Measurements from ENCODE around the gene CUL7. TPM values are rescaled to one million over a fixed set of nuclear protein-coding genes. Genes with fewer than 3 reads are reported as not detected.
"Not testable (repeated sequence)": the region's sequence is repeated elsewhere in the genome, so short reads cannot be mapped to it uniquely, and the experiment has no call there.

CUL7 gene
- total RNA-seq, 2 donors from 2014 or later = 8.3 to 9.8 TPM

DNA sequence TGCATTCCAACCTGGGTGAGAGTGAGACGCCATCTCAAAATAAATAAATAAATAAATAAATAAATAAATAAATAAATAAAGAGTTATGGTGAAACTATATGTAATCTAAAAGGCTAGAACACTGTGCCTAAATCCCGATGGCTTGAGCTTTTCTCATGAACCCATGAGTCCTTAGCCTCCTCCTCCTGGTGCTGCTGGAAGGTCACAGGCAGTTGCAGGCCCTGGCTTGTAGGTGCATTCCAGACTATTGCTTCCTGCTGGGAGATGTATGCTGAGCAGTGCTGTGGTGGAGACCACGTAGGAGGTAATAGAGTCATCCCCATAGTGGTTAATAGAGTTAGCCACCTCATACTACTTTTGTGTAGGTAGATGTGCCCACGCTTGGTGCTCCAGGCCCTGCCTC, 35.0 kb upstream of the CUL7 start:
- ATAC-seq = no peak
- Mint-ChIP-seq H3K9me3 (no peaks in the 10 kb centered on the region), H3K36me3 (no peaks in the 10 kb centered on the region), H3K4me1 (ENCODE audit: low read depth in 2 of 2) (peaks cover 0 to 7% of the 10 kb centered on the region in 2 donors), H3K27me3 (peaks cover 2 to 3% of the 10 kb centered on the region in 2 donors), H3K27ac (no peak overlapping the region), H3K4me3 (no peak overlapping the region)
- no peak for DNase-seq (ENCODE audit: low spot score)

- Mint-ChIP-seq H3K9me3 (no peaks in the 10 kb centered on the region), H3K27ac (no peak overlapping the region), H3K27me3 (peaks cover 3 to 6% of the 10 kb centered on the region in 2 donors), H3K4me3 (no peak overlapping the region), H3K4me1 (ENCODE audit: low read depth in 2 of 2) (peaks cover 0 to 4% of the 10 kb centered on the region in 2 donors), H3K36me3 (no peaks in the 10 kb centered on the region)
- DNase-seq (ENCODE audit: low spot score) (no peak), ATAC-seq (peak; percentile 60 to 65)
Measured at GRCh38 chr6:43086022-43086658, 32.5 kb upstream of the CUL7 start.

- Mint-ChIP-seq H3K27ac (no peak overlapping the region), H3K9me3 (no peaks in the 10 kb centered on the region), H3K4me3 (no peak overlapping the region), H3K36me3 (no peaks in the 10 kb centered on the region), H3K27me3 (peaks cover 3 to 13% of the 10 kb centered on the region in 2 donors), H3K4me1 (ENCODE audit: low read depth in 2 of 2) (peaks cover 3 to 7% of the 10 kb centered on the region in 2 donors)
- ATAC-seq (no peak), DNase-seq (ENCODE audit: low spot score) (no peak)
Measured at GRCh38 chr6:43082806-43083655, 29.4 kb upstream of the CUL7 start.

- H3K4me3 Mint-ChIP-seq; DNase-seq (ENCODE audit: low spot score); H3K9me3 Mint-ChIP-seq; ATAC-seq; H3K27ac Mint-ChIP-seq; H3K36me3 Mint-ChIP-seq: not testable (repeated sequence)
- peaks cover 7 to 11% of the 10 kb centered on the region in 2 donors for H3K4me1 Mint-ChIP-seq (ENCODE audit: low read depth in 2 of 2)
- peaks cover 3 to 19% of the 10 kb centered on the region in 2 donors for H3K27me3 Mint-ChIP-seq
Measured at GRCh38 chr6:43081922-43082321, 28.3 kb upstream of the CUL7 start.

DNA sequence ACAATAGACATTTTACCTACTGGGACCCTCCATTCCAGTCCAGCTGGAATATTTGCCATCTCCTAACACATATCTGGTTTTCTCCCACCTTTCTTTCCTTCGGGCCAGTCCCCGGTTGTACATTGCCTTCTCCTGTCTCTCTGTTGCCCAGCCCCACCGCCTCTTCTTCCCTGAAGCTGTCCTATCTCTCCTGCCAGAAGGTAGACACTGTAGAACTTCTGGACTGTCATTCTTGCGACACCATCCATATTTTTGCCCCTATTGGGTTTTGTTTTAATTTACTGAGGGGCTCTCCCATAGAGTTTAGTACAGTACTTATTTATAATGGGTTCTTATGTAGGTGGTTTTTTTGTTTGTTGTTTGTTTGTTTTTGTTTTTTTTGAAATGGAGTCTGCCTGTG, 27.4 kb upstream of the CUL7 start:
- Mint-ChIP-seq H3K36me3 (no peaks in the 10 kb centered on the region), H3K9me3 (no peaks in the 10 kb centered on the region), H3K4me3 (no peak overlapping the region), H3K4me1 (ENCODE audit: low read depth in 2 of 2) (peaks cover 7 to 9% of the 10 kb centered on the region in 2 donors), H3K27me3 (peaks cover 2 to 19% of the 10 kb centered on the region in 2 donors), H3K27ac (no peak overlapping the region)
- no peak for ATAC-seq
- no peak for DNase-seq (ENCODE audit: low spot score)

- H3K9me3 Mint-ChIP-seq = no peaks in the 10 kb centered on the region
- no peak overlapping the region for H3K4me3 Mint-ChIP-seq
- ATAC-seq (no peak), DNase-seq (ENCODE audit: low spot score) (no peak)
- H3K27me3 Mint-ChIP-seq = peaks cover 0 to 17% of the 10 kb centered on the region in 2 donors
- peaks cover 7% of the 10 kb centered on the region in 2 donors for H3K4me1 Mint-ChIP-seq (ENCODE audit: low read depth in 2 of 2)
- H3K36me3 Mint-ChIP-seq = no peaks in the 10 kb centered on the region
- no peak overlapping the region for H3K27ac Mint-ChIP-seq
Measured at GRCh38 chr6:43078691-43079090, 25.0 kb upstream of the CUL7 start.

GRCh38 chr6:43077981-43078511, 24.4 kb upstream of the CUL7 start:
- Mint-ChIP-seq H3K4me1 (ENCODE audit: low read depth in 2 of 2) (peaks cover 7% of the 10 kb centered on the region in 2 donors), H3K4me3 (peak overlapping the region; percentile 11), H3K27ac (no peak overlapping the region), H3K36me3 (no peaks in the 10 kb centered on the region), H3K27me3 (peaks cover 0 to 14% of the 10 kb centered on the region in 2 donors), H3K9me3 (no peaks in the 10 kb centered on the region)
- ATAC-seq (no peak), DNase-seq (ENCODE audit: low spot score) (no peak)

GRCh38 chr6:43077333-43077809, 23.7 kb upstream of the CUL7 start:
- peaks cover 7% of the 10 kb centered on the region in 2 donors for H3K4me1 Mint-ChIP-seq (ENCODE audit: low read depth in 2 of 2)
- H3K4me3 Mint-ChIP-seq = peak overlapping the region; percentile 15
- H3K36me3 Mint-ChIP-seq = peaks cover 4% of the 10 kb centered on the region
- H3K27ac Mint-ChIP-seq = no peak overlapping the region
- peaks cover 0 to 14% of the 10 kb centered on the region in 2 donors for H3K27me3 Mint-ChIP-seq
- no peaks in the 10 kb centered on the region for H3K9me3 Mint-ChIP-seq
- DNase-seq (ENCODE audit: low spot score) (no peak), ATAC-seq (no peak)

- peaks cover 0 to 14% of the 10 kb centered on the region in 2 donors for H3K27me3 Mint-ChIP-seq
- no peak overlapping the region for H3K27ac Mint-ChIP-seq
- peak in 1 of 2 donors; percentile 9 for ATAC-seq
- peaks cover 8% of the 10 kb centered on the region for H3K36me3 Mint-ChIP-seq
- no peak for DNase-seq (ENCODE audit: low spot score)
- H3K9me3 Mint-ChIP-seq = no peaks in the 10 kb centered on the region
- peak overlapping the region; percentile 45 for H3K4me3 Mint-ChIP-seq
- peaks cover 7% of the 10 kb centered on the region in 2 donors for H3K4me1 Mint-ChIP-seq (ENCODE audit: low read depth in 2 of 2)
Measured at GRCh38 chr6:43076464-43077332, 23.0 kb upstream of the CUL7 start.

DNA sequence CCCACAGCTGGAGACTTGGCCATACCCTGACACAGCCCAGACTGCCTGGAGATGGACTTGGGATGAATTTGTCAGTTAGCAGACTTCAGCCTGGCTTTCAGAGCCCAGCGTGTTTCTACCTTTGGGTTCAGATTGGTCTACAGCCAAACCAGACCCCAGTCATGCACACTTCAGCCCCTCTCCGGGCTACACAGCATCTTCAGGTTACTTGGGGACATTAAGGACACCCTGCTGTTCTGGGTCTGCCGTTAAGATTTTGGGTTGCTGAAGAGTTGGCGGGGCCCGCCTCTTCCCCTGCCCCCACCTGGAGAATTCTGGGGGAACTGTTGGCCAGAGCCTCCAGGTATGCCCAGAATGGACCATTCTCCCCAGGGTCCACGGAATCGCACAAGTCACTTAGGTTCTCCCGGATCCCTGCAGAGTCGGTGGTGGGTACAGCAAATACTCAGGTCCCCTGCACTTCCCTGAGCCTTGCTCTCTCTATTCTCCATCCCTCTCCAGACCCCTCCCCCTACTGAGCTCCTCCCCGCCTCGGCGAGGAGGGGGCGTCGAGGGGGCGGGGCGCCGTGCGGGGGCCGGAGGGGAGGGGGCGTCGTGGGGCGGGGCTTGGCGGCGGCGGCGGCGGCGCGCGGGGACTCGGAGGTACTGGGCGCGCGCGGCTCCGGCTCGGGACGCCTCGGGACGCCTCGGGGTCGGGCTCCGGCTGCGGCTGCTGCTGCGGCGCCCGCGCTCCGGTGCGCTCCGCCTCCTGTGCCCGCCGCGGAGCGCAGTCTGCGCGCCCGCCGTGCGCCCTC, 22.2 kb upstream of the CUL7 start, which contains the start of gene PTK7:
Gene PTK7, plus strand, starts transcription at position 645 of the 794 bp plus-strand sequence. CDS start 175 bp downstream, outside the sequence.
- Mint-ChIP-seq H3K36me3 (peaks cover 8% of the 10 kb centered on the region), H3K4me3 (peak within 1 kb of the TSS; percentile 45), H3K27ac (no peak within 1 kb of the TSS), H3K9me3 (no peaks in the 10 kb centered on the region), H3K27me3 (peaks cover 0 to 14% of the 10 kb centered on the region in 2 donors), H3K4me1 (ENCODE audit: low read depth in 2 of 2) (peaks cover 7% of the 10 kb centered on the region in 2 donors)
- DNase-seq (ENCODE audit: low spot score) (no peak), ATAC-seq (peak; percentile 42 to 54)

GRCh38 chr6:43074847-43075669, 21.4 kb upstream of the CUL7 start:
- ATAC-seq = no peak
- H3K9me3 Mint-ChIP-seq = no peaks in the 10 kb centered on the region
- H3K36me3 Mint-ChIP-seq = peaks cover 8% of the 10 kb centered on the region
- peak overlapping the region; percentile 10 for H3K4me3 Mint-ChIP-seq
- no peak for DNase-seq (ENCODE audit: low spot score)
- H3K27me3 Mint-ChIP-seq = peaks cover 0 to 14% of the 10 kb centered on the region in 2 donors
- H3K4me1 Mint-ChIP-seq (ENCODE audit: low read depth in 2 of 2) = peaks cover 7% of the 10 kb centered on the region in 2 donors
- H3K27ac Mint-ChIP-seq = no peak overlapping the region

All from natural killer cell treated with Interleukin-12 subunit alpha and Interleukin-12 subunit beta and Interleukin-15 and Interleukin-18, amount 100 ng/mL, for 72 hours (primary cell).